A673 (cell line): ENCODE measurements around the gene CNIH2. TPM values are rescaled to one million over a fixed set of nuclear protein-coding genes. Genes with fewer than 3 reads are reported as not detected.

Experiments used
- BruUV-seq: library from RNA; stranded (reverse); fragments of 400-500 nt; replicated peaks from 2 replicates; lab custom pipeline; 2021; lab: Mats Ljungman, UMichigan
- CTCF ChIA-PET: fragments of 300-600 bp; sonication (Branson Sonifier 250); formaldehyde crosslinking; loops from one replicate; lab custom pipeline; 2022; ENCODE audit warnings: antibody characterized with exemption; lab: Charles Lee
- POLR2A ChIA-PET: fragments of 300-600 bp; sonication (Branson Sonifier 250); formaldehyde crosslinking; loops from one replicate; lab custom pipeline; 2022; ENCODE audit warnings: antibody characterized with exemption; ENCODE audit not compliant: low non-redundant PET; lab: Charles Lee
- DNase-seq: peaks from one replicate; pipeline ENCODE4 v3.0.0-alpha.2; 2015; ENCODE audit warnings: low spot score
- H3K27ac ChIP-seq: fragments of 200-600 bp; sonication (generic); 2 replicates; pipeline ENCODE4 v1.5.1; 2016; ENCODE audit warnings: mixed run types, low read depth, mild to moderate bottlenecking, mixed read lengths, antibody characterized with exemption, low read length; ENCODE audit not compliant: poor library complexity, severe bottlenecking
- H3K27me3 ChIP-seq: fragments of 200-600 bp; sonication (generic); replicated peaks from 2 replicates; pipeline ENCODE4 v1.6.1; 2017; ENCODE audit warnings: mixed run types, low read depth, mild to moderate bottlenecking, mixed read lengths, antibody characterized with exemption, low read length; ENCODE audit not compliant: insufficient read depth, poor library complexity
- H3K36me3 ChIP-seq: fragments of 200-600 bp; sonication (generic); 2 replicates; pipeline ENCODE4 v1.6.1; 2016; ENCODE audit warnings: mixed run types, mild to moderate bottlenecking, mixed read lengths, antibody characterized with exemption, low read length; ENCODE audit not compliant: insufficient read depth, poor library complexity, severe bottlenecking
- H3K4me1 ChIP-seq: fragments of 200-600 bp; sonication (generic); 2 replicates; pipeline ENCODE4 v1.6.1; 2017; ENCODE audit warnings: mixed run types, mild to moderate bottlenecking, mixed read lengths, antibody characterized with exemption, low read length; ENCODE audit not compliant: insufficient read depth, poor library complexity, severe bottlenecking
- H3K4me3 ChIP-seq: fragments of 200-600 bp; sonication (generic); 2 replicates; pipeline ENCODE4 v1.5.1; 2016; ENCODE audit warnings: low read depth, mixed run types, mild to moderate bottlenecking, mixed read lengths, low read length; ENCODE audit not compliant: poor library complexity, severe bottlenecking
- H3K9me3 ChIP-seq: fragments of 200-600 bp; sonication (generic); 2 replicates; pipeline ENCODE4 v1.6.1; 2016; ENCODE audit warnings: mixed run types, low read depth, mild to moderate bottlenecking, mixed read lengths, antibody characterized with exemption, low read length; ENCODE audit not compliant: poor library complexity, severe bottlenecking
- CTCF ChIP-seq: fragments of 300-800, 200-600 bp; sonication (generic); conservative IDR thresholded peaks from 2 replicates; pipeline ENCODE4 v1.5.1; 2017; ENCODE audit warnings: low read depth, mild to moderate bottlenecking, antibody characterized with exemption, low read length, moderate library complexity, mixed read lengths
- EZH2 ChIP-seq: fragments of 200-600 bp; sonication (generic); IDR thresholded peaks from 2 replicates; pipeline ENCODE4 v1.6.1; 2017; ENCODE audit warnings: borderline replicate concordance, low read depth, mild to moderate bottlenecking, mixed read lengths, antibody characterized with exemption, low read length; ENCODE audit not compliant: poor library complexity, severe bottlenecking
- intact Hi-C: fragments of 100-400 bp; cut with micrococcal nuclease; formaldehyde crosslinking; loops from one replicate; pipeline ENCODE4 v1.10.0; 2022; ENCODE audit not compliant: unreplicated experiment
- total RNA-seq: library from RNA; stranded (reverse); gene quantifications from 2 replicates; pipeline ENCODE4 v1.2.3, GENCODE V29; 2021

Gene CNIH2
- total RNA-seq, 1 experiment from 2014 or later: 13.7 TPM

GRCh38 chr11:66287211-66287888 lies 9.4 kb downstream of the CNIH2 start:
- CTCF ChIA-PET: interaction anchor here (0.5 kb wide), 1 partner anchor 24 kb away, joined by 3 read pairs; no protein-coding TSS in a partner anchor

GRCh38 chr11:66287889-66288670 lies 10.1 kb downstream of the CNIH2 start:
- Histone ChIP-seq H3K4me3 (peak overlapping the region; percentile 77), H3K36me3 (peaks cover 5% of the 10 kb centered on the region), H3K27me3 (no peaks in the 10 kb centered on the region), H3K9me3 (no peaks in the 10 kb centered on the region), H3K4me1 (peaks cover 19% of the 10 kb centered on the region), H3K27ac (peak overlapping the region; percentile 91)
- no TSS peak for BruUV-seq
- DNase-seq: no peak
- TF ChIP-seq CTCF: no peak
- TF ChIP-seq EZH2: no peak
- POLR2A ChIA-PET: interaction anchor here (0.7 kb wide), 1 partner anchor 317 kb away, joined by 3 read pairs; no protein-coding TSS in a partner anchor
- intact Hi-C loops: no loop called here
- CTCF ChIA-PET: interaction anchor here (0.9 kb wide), 1 partner anchor 25 kb away, joined by 3 read pairs; no protein-coding TSS in a partner anchor

More at GRCh38 chr11:66287211-66287888, 9.4 kb downstream of the CNIH2 start:
- H3K4me1 ChIP-seq: peaks cover 18% of the 10 kb centered on the region
- no peaks in the 10 kb centered on the region for H3K27me3 ChIP-seq
- peaks cover 5% of the 10 kb centered on the region for H3K36me3 ChIP-seq
- intact Hi-C loops: no loop called here
- TF ChIP-seq EZH2 (no peak), CTCF (no peak)
- no TSS peak for BruUV-seq
- DNase-seq: no peak
- no peaks in the 10 kb centered on the region for H3K9me3 ChIP-seq
- H3K27ac ChIP-seq: peak overlapping the region; percentile 91
- POLR2A ChIA-PET: interaction anchor here (0.6 kb wide), 1 partner anchor 29 kb away, joined by 12 read pairs; the partner anchor contains the start of gene CD248
- peak overlapping the region; percentile 77 for H3K4me3 ChIP-seq

GRCh38 chr11:66288671-66289547 lies 10.9 kb downstream of the CNIH2 start, which contains the start of gene YIF1A:
Gene YIF1A (minus strand): TSS chr11:66289143. CDS start chr11:66288985, 158 bp downstream.
- Histone ChIP-seq H3K4me3 (peak within 1 kb of the TSS; percentile 77), H3K9me3 (no peaks in the 10 kb centered on the region), H3K4me1 (peaks cover 19% of the 10 kb centered on the region), H3K27ac (peak within 1 kb of the TSS; percentile 91), H3K36me3 (peaks cover 5% of the 10 kb centered on the region), H3K27me3 (no peaks in the 10 kb centered on the region)
- TSS peak; percentile 39 for BruUV-seq
- ChIA-PET CTCF (interaction anchor here (0.9 to 1.2 kb wide), 3 partner anchors 23 to 29 kb away, joined by 3 read pairs; no protein-coding TSS in a partner anchor), POLR2A (interaction anchor here (0.6 to 1.2 kb wide), 3 partner anchors 24 to 317 kb away, joined by 3 to 13 read pairs (median 5); no protein-coding TSS in a partner anchor)
- intact Hi-C loops: no loop called here
- DNase-seq: peak; percentile 100
- TF ChIP-seq CTCF: peak; percentile 39; the same call in 1 of the 2 replicates
- no peak for TF ChIP-seq EZH2
